ENCODE data around the gene FZD4.
"Not testable (repeated sequence)": the region's sequence is repeated elsewhere in the genome, so short reads cannot be mapped to it uniquely, and the experiment has no call there.

The FZD4 gene

GRCh38 chr11:86955361-86956120 lies at the start of gene FZD4:
Gene FZD4 (minus strand): TSS chr11:86955395. CDS start chr11:86955085, 310 bp downstream.
- in situ Hi-C loops (cut with HindIII; ENCODE audit: low sequenced_read_pairs): no loop called here

- in situ Hi-C loops (cut with HindIII; ENCODE audit: low sequenced_read_pairs): not testable (repeated sequence)
These were observed 49.1 kb upstream of the FZD4 start for GRCh38 chr11:87004281-87004680.

- in situ Hi-C loops (cut with HindIII; ENCODE audit: low sequenced_read_pairs): no loop called here
These were observed 47.7 kb upstream of the FZD4 start for GRCh38 chr11:87002918-87003317.

GRCh38 chr11:86999859-87000753 lies 44.9 kb upstream of the FZD4 start:
- in situ Hi-C loops (cut with HindIII; ENCODE audit: low sequenced_read_pairs): no loop called here

- in situ Hi-C loops (cut with HindIII; ENCODE audit: low sequenced_read_pairs): no loop called here
These were observed 44.2 kb upstream of the FZD4 start for GRCh38 chr11:86999388-86999787.

DNA sequence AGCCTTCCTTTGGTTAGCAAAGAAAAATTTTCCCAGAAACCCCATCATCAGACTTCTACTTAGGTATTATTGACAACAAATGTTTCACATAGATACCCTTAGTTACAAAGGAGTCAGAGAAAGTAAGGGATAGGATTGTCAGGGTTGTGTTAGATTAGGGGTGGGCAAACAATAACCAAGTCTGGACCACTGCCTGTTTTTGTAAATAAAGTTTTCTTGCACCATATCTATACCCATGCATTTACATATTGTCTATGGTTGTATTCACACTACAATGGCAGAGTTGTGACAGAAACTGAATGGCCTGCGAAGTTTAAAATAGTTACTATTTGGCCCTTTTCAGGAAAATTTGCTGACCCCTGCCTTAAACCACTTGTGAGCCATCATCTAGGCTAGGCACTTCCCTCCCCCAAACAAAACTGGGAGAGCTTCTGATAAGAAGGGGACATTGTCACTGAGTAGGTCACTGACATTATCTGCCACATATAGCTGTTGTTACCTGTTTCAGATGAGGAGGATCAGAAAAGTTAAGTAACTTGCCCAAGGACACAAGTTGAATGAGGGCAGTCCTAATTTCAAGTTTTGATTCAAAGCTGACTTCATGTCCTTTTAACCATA lies 41.9 kb upstream of the FZD4 start:
- in situ Hi-C loops (cut with HindIII; ENCODE audit: low sequenced_read_pairs): no loop called here

GRCh38 chr11:86993031-86993430 lies 37.8 kb upstream of the FZD4 start:
- in situ Hi-C loops (cut with HindIII; ENCODE audit: low sequenced_read_pairs): no loop called here

DNA sequence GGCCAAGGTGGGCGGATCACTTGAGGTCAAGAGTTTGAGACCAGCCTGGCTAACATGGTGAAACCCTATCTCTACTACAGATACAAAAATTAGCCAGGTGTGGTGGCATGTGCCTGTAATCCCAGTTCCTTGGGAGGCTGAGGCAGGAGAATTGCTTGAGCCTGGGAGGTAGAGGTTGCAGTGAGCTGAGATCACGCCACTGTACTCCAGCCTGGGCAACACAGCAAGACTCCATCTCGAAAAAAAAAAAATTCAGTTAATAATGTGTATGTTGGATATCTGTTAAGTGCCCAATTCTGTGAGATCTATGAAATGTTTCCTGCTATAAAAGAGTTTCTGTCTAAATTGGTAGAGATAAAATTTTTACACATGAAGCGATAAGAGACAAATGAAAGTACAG lies 37.1 kb upstream of the FZD4 start:
- in situ Hi-C loops (cut with HindIII; ENCODE audit: low sequenced_read_pairs): not testable (repeated sequence)

- in situ Hi-C loops (cut with HindIII; ENCODE audit: low sequenced_read_pairs): no loop called here
These were observed 36.1 kb upstream of the FZD4 start for GRCh38 chr11:86991341-86991740.

- in situ Hi-C loops (cut with HindIII; ENCODE audit: low sequenced_read_pairs): no loop called here
These were observed 35.3 kb upstream of the FZD4 start for GRCh38 chr11:86990515-86990914.

- in situ Hi-C loops (cut with HindIII; ENCODE audit: low sequenced_read_pairs): no loop called here
These were observed 34.8 kb upstream of the FZD4 start for GRCh38 chr11:86990031-86990430.

- in situ Hi-C loops (cut with HindIII; ENCODE audit: low sequenced_read_pairs): no loop called here
These were observed 33.2 kb upstream of the FZD4 start for GRCh38 chr11:86988351-86988881.

DNA sequence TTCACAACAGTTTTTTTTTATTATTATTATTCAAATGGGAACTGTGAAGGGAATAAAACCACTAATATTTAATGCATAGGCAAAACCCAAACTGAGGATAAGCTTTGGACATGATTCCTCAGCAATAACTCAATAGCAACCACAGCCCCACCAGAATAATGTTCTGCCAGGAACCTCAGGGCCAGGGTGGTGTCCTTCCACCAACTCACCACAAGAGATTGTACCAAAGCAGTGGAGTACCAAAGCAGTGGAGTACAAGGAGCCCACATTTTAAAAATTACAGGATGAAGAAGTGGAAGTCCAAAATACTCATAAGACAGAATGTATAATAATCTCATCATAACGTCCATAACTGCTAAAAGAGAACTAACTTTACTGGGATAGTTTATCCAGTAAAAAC lies 32.5 kb upstream of the FZD4 start:
- in situ Hi-C loops (cut with HindIII; ENCODE audit: low sequenced_read_pairs): no loop called here

DNA sequence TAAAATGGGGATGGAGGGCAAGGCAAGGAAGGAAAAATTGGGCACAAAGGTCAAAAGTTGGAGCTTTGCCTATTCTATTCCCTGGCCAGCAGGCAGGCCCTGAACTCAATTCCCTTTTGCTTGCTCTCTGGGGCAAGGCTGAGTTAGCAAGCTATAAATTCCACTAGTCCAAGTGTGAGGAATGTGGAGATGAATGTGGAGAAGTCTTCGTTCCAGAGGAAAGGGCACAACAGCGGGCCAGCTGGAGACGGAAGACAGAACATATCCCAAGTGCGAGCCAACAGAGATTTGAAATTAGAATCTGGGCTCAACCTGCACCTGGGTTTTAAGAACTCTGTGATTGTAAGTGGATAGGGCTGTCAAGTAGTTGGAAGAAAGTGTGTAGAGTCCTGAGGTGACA lies 29.5 kb upstream of the FZD4 start:
- in situ Hi-C loops (cut with HindIII; ENCODE audit: low sequenced_read_pairs): no loop called here

- in situ Hi-C loops (cut with HindIII; ENCODE audit: low sequenced_read_pairs): no loop called here
These were observed 27.9 kb upstream of the FZD4 start for GRCh38 chr11:86983021-86983488.

DNA sequence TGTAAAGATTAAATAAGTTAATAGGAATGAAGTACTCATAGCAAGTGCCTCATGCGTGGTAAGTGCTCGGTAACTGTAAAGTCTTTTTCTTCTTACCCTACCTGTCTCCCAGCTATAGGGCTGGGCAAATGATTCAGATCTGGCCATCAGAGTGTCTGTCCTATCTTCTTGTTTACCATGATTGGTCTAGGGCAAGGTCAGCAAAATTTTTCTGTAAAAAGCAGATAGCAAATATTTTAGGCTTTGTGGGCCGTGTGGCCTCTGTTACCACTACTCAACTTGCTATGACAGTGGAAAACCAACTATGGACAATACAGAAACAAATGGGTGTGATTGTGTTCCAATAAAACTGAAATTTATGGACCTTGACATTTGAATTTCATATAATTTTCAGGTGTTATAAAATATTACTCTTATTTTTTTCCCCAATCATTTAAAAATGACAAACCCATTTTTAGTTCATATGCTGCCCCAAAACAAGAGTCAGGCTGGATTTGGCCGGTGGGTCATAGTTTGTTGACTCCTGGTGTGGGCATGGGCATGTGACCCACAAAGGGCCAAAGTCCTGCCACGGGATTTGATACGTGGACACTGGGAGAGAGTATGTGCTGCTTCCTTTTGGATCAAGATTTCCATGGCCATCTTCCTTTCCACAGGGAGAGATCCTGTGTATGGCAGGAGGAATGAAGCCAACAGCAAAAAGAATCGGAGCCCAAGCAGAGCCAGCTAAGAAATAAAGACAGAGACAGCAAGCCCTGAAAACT lies 26.8 kb upstream of the FZD4 start:
- in situ Hi-C loops (cut with HindIII; ENCODE audit: low sequenced_read_pairs): no loop called here

GRCh38 chr11:86980086-86980796 lies 25.0 kb upstream of the FZD4 start:
- in situ Hi-C loops (cut with HindIII; ENCODE audit: low sequenced_read_pairs): no loop called here

- in situ Hi-C loops (cut with HindIII; ENCODE audit: low sequenced_read_pairs): no loop called here
These were observed 23.8 kb upstream of the FZD4 start for GRCh38 chr11:86978756-86979608.

GRCh38 chr11:86978247-86978646 lies 23.1 kb upstream of the FZD4 start:
- in situ Hi-C loops (cut with HindIII; ENCODE audit: low sequenced_read_pairs): no loop called here
